GM19468 (cell line): ENCODE results near the gene MRPL16.
"Not testable (repeated sequence)": the region's sequence is repeated elsewhere in the genome, so short reads cannot be mapped to it uniquely, and the experiment has no call there.

Experiments
- ATAC-seq: cut with Tn5 transposase; IDR thresholded peaks from one replicate; pipeline ENCODE4 v1.9.1; 2021; ENCODE audit warnings: mild to moderate bottlenecking, moderate library complexity, moderate number of reproducible peaks; ENCODE audit not compliant: unreplicated experiment; ENCODE audit errors: extremely low read depth

The MRPL16 gene

GRCh38 chr11:59813364-59813763 is 2.8 kb upstream of the MRPL16 start:
- no peak for ATAC-seq

- ATAC-seq = no peak
These were observed 1.6 kb upstream of the MRPL16 start for GRCh38 chr11:59812220-59812619.

- ATAC-seq = no peak
These were observed 307 bp upstream of the MRPL16 start for GRCh38 chr11:59810911-59811259.

GRCh38 chr11:59807047-59807610 is 3.4 kb downstream of the MRPL16 start:
- no peak for ATAC-seq

GRCh38 chr11:59804061-59804460 is 6.5 kb downstream of the MRPL16 start:
- ATAC-seq = no peak

GRCh38 chr11:59802639-59803176 is 7.9 kb downstream of the MRPL16 start:
- ATAC-seq = no peak

- no peak for ATAC-seq
These were observed 8.5 kb downstream of the MRPL16 start for GRCh38 chr11:59801981-59802638.

GRCh38 chr11:59801160-59801706 is 9.3 kb downstream of the MRPL16 start:
- ATAC-seq = no peak

GRCh38 chr11:59800390-59801025 is 10.1 kb downstream of the MRPL16 start:
- ATAC-seq = no peak

- ATAC-seq = no peak
These were observed 16.2 kb downstream of the MRPL16 start for GRCh38 chr11:59794417-59794816.

GRCh38 chr11:59792507-59792906 is 18.1 kb downstream of the MRPL16 start:
- no peak for ATAC-seq

- no peak for ATAC-seq
These were observed 18.9 kb downstream of the MRPL16 start for GRCh38 chr11:59791639-59792038.

- no peak for ATAC-seq
These were observed 22.8 kb downstream of the MRPL16 start for GRCh38 chr11:59787816-59788215.

GRCh38 chr11:59787255-59787588 is 23.4 kb downstream of the MRPL16 start:
- ATAC-seq = no peak

GRCh38 chr11:59785818-59786217 is 24.8 kb downstream of the MRPL16 start:
- no peak for ATAC-seq

GRCh38 chr11:59784441-59784840 is 26.1 kb downstream of the MRPL16 start:
- ATAC-seq = not testable (repeated sequence)

GRCh38 chr11:59783632-59784090 is 26.9 kb downstream of the MRPL16 start:
- ATAC-seq = no peak

GRCh38 chr11:59782080-59782479 is 28.5 kb downstream of the MRPL16 start:
- ATAC-seq = no peak

- ATAC-seq = no peak
These were observed 31.1 kb downstream of the MRPL16 start for GRCh38 chr11:59779487-59779886.

- no peak for ATAC-seq
These were observed 32.5 kb downstream of the MRPL16 start for GRCh38 chr11:59778122-59778521.

- no peak for ATAC-seq
These were observed 33.5 kb downstream of the MRPL16 start for GRCh38 chr11:59777104-59777503.
